ELR (cell line): ENCODE measurements around the gene KRTAP5-9.
"Not testable (repeated sequence)": the region's sequence is repeated elsewhere in the genome, so short reads cannot be mapped to it uniquely, and the experiment has no call there.

Experiments used
- DNase-seq: peaks from one replicate; pipeline ENCODE4 v3.0.0-alpha.2; 2015; ENCODE audit warnings: low read depth

The KRTAP5-9 gene

DNA sequence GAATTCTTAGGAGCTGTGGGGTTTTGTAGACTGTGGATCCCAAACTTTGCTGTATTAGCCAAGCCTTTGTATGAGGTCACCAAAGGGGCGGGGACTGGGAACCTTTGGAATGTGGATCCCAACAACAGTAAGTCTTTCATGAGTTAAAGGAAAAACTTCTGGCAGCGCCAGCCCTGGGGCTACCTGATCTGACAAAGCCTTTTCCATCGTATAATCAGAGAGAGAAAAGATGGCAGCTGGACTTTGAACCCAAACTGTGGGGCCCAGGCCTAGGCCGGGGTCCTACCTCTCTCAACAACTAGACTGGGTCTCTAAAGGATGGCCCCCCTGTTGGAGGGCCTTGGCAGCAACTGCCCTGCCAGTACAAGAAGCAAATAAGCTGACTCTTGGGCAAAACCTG, 40.1 kb downstream of the KRTAP5-9 start:
- DNase-seq, result peak; percentile 8

GRCh38 chr11:71588822-71589545, 40.8 kb downstream of the KRTAP5-9 start:
- peak; percentile 28 for DNase-seq

GRCh38 chr11:71589546-71589920, 41.3 kb downstream of the KRTAP5-9 start:
- DNase-seq, result not testable (repeated sequence)
